MM.1S (cell line): ENCODE results near the gene TPST1.

ENCODE experiments used
- CTCF ChIP-seq: fragments of 300-600 bp; sonication (generic); IDR thresholded peaks from 2 replicates; pipeline ENCODE4 v1.5.1; 2016; ENCODE audit warnings: antibody characterized with exemption, low read length, mixed read lengths
- EZH2 ChIP-seq: fragments of 300-600 bp; sonication (generic); optimal IDR thresholded peaks from 2 replicates; pipeline ENCODE3; 2017; ENCODE audit warnings: low read depth, mild to moderate bottlenecking, antibody characterized with exemption, low read length, mixed read lengths
- EZH2phosphoT487 ChIP-seq: fragments of 300-600 bp; sonication (generic); IDR thresholded peaks from 2 replicates; pipeline ENCODE4 v1.6.1; 2018; ENCODE audit warnings: antibody characterized with exemption, low read length

DNA sequence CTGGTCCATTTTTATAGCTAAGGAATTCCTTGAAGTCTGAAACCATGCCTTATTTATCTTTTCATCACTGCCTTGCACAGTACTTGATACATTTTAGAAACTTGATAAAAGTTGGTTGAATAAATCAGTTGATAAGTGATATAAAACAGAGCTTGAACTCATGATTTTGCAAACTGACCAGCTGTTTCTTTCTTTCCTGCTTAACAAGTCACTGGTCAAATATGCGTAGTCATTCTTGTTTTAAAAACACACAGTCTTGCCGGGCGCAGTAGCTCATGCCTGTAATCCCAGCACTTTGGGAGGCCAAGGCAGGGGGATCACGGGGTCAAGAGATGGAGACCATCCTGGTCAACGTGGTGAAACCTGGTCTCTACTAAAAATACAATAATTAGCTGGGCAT, 6.3 kb downstream of the TPST1 start:
- no peak for TF ChIP-seq EZH2phosphoT487
- TF ChIP-seq CTCF: no peak
- no peak for TF ChIP-seq EZH2
